ENCODE measurements around the gene CSF1R.

CSF1R gene

GRCh38 chr5:150085950-150086715 lies at the start of gene CSF1R:
CSF1R (minus strand) TSS chr5:150086554; CDS start chr5:150086427, 127 bp downstream.
- DNase-seq (ENCODE audit: low read depth, low spot score): no peak

GRCh38 chr5:150135557-150136304 lies 49.4 kb upstream of the CSF1R start:
- no peak for DNase-seq (ENCODE audit: low read depth, low spot score)

GRCh38 chr5:150134198-150134588 lies 47.8 kb upstream of the CSF1R start:
- DNase-seq (ENCODE audit: low read depth, low spot score): no peak

GRCh38 chr5:150133581-150134197 lies 47.3 kb upstream of the CSF1R start:
- no peak for DNase-seq (ENCODE audit: low read depth, low spot score)

GRCh38 chr5:150132740-150133139 lies 46.4 kb upstream of the CSF1R start:
- DNase-seq (ENCODE audit: low read depth, low spot score): no peak

- DNase-seq (ENCODE audit: low read depth, low spot score): no peak
Observed at GRCh38 chr5:150131978-150132694, 45.8 kb upstream of the CSF1R start.

GRCh38 chr5:150131461-150131860 lies 45.1 kb upstream of the CSF1R start:
- DNase-seq (ENCODE audit: low read depth, low spot score): no peak

- peak; percentile 88 for DNase-seq (ENCODE audit: low read depth, low spot score)
Observed at GRCh38 chr5:150130493-150130922, 44.2 kb upstream of the CSF1R start.

- DNase-seq (ENCODE audit: low read depth, low spot score): peak; percentile 88
Observed at GRCh38 chr5:150129813-150130492, 43.6 kb upstream of the CSF1R start.

GRCh38 chr5:150129454-150129812 lies 43.1 kb upstream of the CSF1R start:
- DNase-seq (ENCODE audit: low read depth, low spot score): no peak

GRCh38 chr5:150126921-150127265 lies 40.5 kb upstream of the CSF1R start:
- DNase-seq (ENCODE audit: low read depth, low spot score): no peak

- no peak for DNase-seq (ENCODE audit: low read depth, low spot score)
Observed at GRCh38 chr5:150126199-150126920, 40.0 kb upstream of the CSF1R start.

GRCh38 chr5:150125334-150125733 lies 39.0 kb upstream of the CSF1R start:
- DNase-seq (ENCODE audit: low read depth, low spot score): no peak

GRCh38 chr5:150124596-150124995 lies 38.2 kb upstream of the CSF1R start:
- DNase-seq (ENCODE audit: low read depth, low spot score): no peak

GRCh38 chr5:150124111-150124557 lies 37.8 kb upstream of the CSF1R start:
- DNase-seq (ENCODE audit: low read depth, low spot score): no peak

GRCh38 chr5:150123542-150123941 lies 37.2 kb upstream of the CSF1R start:
- no peak for DNase-seq (ENCODE audit: low read depth, low spot score)

- DNase-seq (ENCODE audit: low read depth, low spot score): no peak
Observed at GRCh38 chr5:150122536-150123481, 36.5 kb upstream of the CSF1R start.

- no peak for DNase-seq (ENCODE audit: low read depth, low spot score)
Observed at GRCh38 chr5:150122158-150122510, 35.8 kb upstream of the CSF1R start.

GRCh38 chr5:150121448-150122157 lies 35.2 kb upstream of the CSF1R start:
- DNase-seq (ENCODE audit: low read depth, low spot score): no peak
